HG02610 (cell line): Measurements from ENCODE around the gene SELENOT.
"Not testable (repeated sequence)": the region's sequence is repeated elsewhere in the genome, so short reads cannot be mapped to it uniquely, and the experiment has no call there.

Experiments used
- ATAC-seq: cut with Tn5 transposase; IDR thresholded peaks from one replicate; pipeline ENCODE4 v1.9.1; 2021; ENCODE audit warnings: mild to moderate bottlenecking, moderate library complexity; ENCODE audit not compliant: unreplicated experiment

SELENOT gene, protein sequence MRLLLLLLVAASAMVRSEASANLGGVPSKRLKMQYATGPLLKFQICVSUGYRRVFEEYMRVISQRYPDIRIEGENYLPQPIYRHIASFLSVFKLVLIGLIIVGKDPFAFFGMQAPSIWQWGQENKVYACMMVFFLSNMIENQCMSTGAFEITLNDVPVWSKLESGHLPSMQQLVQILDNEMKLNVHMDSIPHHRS

GRCh38 chr3:150603153-150603979 lies at the start of gene SELENOT:
Gene SELENOT (plus strand): TSS chr3:150603321. CDS start chr3:150603363, 42 bp downstream.
- ATAC-seq = peak; percentile 59

DNA sequence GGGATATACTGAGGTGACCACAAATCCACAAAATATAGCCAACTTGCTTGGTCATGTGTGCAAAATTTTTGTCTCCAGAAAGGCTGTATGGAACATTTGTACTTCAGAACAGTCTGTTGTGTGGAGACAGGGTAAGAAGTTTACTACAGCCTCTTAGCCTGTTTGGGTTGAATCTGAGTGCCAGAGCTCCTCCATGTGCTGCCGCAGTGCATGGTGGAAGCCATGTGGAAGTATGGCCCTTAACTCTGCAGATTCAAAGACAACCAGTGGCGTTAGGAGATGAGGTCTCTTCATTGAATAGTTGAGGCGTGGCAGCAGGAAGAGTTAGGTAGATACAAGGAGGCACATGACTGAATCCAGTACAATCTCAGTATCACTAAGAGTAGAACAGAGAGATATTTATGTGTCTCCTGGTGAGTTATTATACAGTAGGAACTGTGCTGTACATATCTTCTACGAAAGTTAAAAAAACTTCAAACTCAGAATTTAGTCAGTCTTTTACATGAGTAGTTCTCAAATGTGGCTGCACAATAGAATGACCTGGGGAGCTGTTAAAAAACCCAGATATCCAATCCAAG lies 47.2 kb upstream of the SELENOT start:
- ATAC-seq = no peak

- no peak for ATAC-seq
Measured at GRCh38 chr3:150556792-150557191, 46.3 kb upstream of the SELENOT start.

- no peak for ATAC-seq
Measured at GRCh38 chr3:150557725-150558124, 45.4 kb upstream of the SELENOT start.

GRCh38 chr3:150564243-150564642 lies 38.9 kb upstream of the SELENOT start:
- ATAC-seq = no peak

DNA sequence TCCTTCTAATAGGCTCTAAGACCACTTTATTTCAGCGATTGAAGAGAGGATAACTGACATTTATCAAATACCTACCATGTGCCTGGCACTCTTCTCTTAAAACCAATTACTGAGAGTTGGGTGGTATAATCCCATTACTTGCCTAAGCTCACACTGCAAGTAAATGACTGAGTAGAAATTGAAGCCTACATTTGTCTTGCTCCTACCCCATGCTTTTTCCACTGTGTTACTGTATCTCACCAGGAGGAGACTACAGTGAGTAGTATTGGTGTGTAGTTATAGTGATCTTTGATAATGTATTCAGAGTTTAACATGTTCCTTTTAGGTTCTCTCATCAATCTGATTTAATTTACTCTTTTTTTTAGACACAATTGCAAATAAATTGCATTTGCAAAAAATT lies 35.8 kb upstream of the SELENOT start:
- no peak for ATAC-seq

- ATAC-seq = no peak
Measured at GRCh38 chr3:150577855-150578254, 25.3 kb upstream of the SELENOT start.

DNA sequence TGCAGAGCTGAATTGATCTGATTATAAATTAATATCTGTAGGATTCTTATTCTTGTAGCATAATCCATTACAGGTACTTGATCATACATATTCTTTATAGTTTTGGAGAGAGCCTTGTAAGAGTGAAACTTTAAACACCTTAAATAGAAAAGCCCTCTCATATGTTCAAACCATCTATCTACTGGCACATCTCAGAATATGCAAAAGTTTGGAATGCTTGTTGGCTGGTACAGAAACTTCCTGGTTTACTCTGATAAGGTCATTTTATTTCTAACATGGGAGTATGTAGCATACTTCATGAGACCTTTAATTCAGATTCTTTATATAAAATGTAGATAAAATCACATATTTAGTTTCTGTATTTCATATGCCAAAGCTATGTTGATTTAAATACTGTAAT lies 21.9 kb upstream of the SELENOT start:
- no peak for ATAC-seq

GRCh38 chr3:150582620-150583019 lies 20.5 kb upstream of the SELENOT start:
- ATAC-seq = peak; percentile 64

- peak; percentile 69 for ATAC-seq
Measured at GRCh38 chr3:150583028-150583427, 20.1 kb upstream of the SELENOT start.

DNA sequence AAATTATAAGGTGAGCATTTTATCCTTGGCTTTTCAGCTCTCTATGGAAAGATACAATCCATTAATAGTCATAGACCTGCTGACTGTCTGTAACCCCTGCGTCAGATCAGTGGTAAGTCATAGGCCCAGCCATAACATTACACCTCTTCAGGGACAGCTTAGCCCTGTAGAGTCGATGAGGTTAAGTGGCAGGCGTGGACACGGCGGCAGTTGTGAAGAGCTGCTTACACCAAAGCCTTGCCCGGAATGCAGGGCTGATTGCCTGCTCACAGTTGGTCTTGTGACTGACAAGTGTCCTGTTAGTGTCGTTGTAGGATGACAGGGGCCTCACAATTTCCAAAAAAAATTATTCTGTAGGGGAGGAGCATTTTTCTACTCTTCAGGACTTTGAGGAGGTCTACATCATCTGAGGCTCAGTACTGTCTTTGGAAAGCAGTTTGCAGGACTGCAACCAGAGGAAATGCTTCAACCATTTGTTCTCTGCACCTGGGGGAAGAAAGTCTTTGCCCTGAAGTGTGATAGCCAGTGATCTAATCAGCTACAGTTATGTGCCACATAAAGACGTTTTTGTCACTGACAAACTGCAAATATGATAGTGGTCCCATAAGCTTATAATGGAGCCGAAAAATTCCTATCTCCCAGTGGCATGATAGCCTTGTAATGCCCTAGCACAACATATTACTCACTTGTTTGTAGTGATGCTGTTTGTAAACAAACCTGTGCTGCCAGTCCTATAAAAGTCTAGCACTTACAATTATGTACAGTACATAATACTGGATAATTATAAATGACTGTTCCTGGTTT lies 14.9 kb upstream of the SELENOT start:
- ATAC-seq = no peak

GRCh38 chr3:150589759-150590158 lies 13.4 kb upstream of the SELENOT start:
- ATAC-seq = no peak

DNA sequence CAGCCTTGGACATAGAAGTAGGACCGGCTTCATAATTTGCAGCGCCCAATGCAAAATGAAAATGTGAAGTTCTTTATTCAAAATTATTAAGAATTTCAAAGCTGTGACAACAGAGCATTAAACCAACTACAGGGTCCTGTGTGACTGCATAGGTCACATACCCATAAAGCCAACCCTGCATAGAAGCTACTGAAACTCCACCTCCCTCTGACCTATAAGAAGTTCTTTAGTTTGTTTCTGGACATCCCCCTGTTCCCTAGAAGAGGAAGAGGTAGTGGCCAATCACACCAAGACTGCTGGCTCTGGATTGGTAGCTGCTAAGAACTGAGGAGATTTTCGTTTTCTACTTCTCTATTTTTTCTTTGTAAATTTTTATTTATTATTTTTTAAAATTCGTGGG lies 9.0 kb upstream of the SELENOT start:
- no peak for ATAC-seq

- no peak for ATAC-seq
Measured at GRCh38 chr3:150597646-150598045, 5.5 kb upstream of the SELENOT start.

DNA sequence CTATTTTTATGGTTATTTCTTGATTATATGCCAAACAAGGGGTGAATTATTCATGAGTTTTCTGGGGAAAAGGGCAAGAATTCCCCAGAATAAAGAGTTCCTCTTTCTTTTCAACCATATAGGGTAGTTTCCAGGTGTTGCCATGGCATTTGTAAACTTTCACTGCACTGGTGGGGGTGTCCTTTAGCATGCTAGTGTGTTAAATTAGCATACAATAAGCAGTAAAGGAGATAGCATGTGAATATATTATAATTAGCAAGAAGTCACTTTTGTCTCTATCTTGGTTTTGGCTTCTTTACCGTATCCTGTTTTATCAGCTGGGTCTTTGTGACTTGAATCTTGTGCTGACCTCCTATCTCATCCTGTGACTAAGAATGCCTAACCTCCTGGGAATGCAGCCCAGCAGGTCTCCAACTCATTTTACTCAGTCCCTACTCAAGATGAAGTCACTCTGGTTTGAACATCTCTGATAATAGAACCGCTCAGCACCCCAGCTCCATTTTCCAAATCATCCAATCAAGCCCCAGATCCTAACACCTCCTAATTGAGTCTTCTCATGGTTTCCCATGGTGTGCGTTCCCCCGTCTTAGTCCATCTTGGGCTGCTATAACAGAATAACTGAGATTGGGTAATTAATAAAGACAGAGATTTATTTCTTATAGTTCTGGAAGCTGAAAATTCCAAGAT lies 3.4 kb upstream of the SELENOT start:
- peak; percentile 33 for ATAC-seq

GRCh38 chr3:150600647-150601530 lies 2.2 kb upstream of the SELENOT start:
- not testable (repeated sequence) for ATAC-seq

DNA sequence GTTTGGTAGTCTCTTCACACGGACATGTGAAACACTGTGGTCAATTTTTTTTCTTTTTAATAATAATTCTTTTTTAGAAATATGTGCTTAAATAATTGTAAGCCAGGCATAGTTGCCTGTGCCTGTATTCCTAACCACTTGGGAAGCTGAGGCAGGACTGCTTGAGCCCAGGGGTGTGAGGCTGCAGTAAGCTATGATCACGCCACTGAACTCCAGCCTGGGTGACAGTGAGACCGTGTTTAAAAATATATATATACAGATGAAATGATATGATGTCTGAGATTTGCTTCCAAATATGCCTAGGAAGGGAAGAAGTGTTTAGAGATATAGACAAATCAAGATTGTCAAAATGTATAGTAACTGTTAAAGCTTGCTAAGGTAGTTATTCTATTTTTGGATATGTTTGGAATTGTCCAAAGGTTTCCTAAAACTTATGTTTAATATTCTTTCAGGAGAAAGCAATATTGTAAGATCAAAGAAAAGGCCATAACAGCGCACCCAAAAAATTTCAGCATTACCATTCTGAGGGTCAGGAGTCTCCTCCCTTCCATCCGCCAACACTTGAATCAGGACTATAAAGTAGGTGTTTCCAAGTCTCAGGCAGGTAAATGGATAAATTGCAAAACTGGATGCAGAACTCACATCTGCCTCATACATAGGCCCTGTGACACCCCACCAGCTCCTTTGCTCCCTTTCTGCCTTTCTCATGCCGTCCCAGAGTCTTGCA lies 532 bp upstream of the SELENOT start:
- peak; percentile 13 for ATAC-seq

DNA sequence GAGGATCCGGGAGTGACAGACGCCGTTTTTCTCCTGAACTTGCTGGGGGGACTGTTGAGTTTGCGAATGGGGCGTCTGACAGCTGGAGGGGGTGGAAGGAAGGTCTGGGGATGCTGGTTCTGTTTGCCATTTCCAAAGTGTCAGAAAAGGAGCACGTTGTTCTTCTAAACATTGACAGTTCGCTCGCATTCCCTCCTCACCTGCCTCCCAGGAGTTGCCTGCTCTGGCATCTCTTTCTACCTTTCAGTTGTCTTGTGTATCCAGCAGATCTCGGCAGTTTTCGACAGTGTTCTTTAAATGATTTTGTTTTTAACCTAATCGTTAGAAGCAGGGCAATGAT lies 829 bp downstream of the SELENOT start:
- no peak for ATAC-seq

DNA sequence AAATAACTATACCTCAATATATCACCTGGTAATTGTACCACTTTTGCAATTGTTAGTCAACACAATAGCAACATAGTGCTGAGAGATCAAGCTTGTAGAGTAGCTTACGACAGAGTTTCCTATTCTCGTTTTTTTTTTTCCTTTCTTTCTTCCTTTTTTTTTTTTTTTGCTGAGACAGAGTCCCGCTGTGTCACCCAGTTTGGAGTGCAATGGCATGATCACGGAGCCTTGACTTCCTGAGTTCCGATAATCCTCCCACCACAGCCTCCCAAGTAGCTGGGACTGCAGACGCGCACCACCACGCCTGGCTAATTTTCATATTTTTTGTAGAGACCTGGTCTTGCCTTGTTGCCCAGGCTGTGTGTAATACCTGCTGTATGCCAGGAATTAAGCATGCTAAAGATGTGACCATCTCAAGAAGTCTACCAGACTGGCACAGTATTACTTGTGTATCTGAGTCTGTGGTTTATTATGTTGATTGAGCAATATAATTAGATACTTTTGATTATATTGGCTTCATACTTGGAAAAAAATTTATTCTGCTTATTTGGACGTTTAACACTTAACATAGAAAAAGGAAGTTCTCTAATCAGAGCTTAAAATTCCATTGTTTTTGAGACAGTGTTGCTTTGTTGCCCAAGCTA lies 3.0 kb downstream of the SELENOT start:
- ATAC-seq = no peak
